ENCODE measurements around the gene NTN1. TPM values are rescaled to one million over a fixed set of nuclear protein-coding genes. Genes with fewer than 3 reads are reported as not detected.

Gene NTN1
- total RNA-seq, 1 experiment from 2014 or later: 14.5 TPM

GRCh38 chr17:9237053-9237410 lies 215.7 kb downstream of the NTN1 start:
- ChIA-PET POLR2A (no interaction called here), CTCF (interaction anchor here (0.6 kb wide), 1 partner anchor 57 kb away, joined by 6 read pairs; no protein-coding TSS in a partner anchor)
- H3K27me3 ChIP-seq (ENCODE audit: control insufficient read depth, insufficient read depth, low read length): no peaks in the 10 kb centered on the region
- no peaks in the 10 kb centered on the region for H3K9me3 ChIP-seq (ENCODE audit: control insufficient read depth, insufficient read depth, low read depth, low read length)
- intact Hi-C loops (cut with micrococcal nuclease; ENCODE audit: unreplicated experiment): no loop called here
- peaks cover 10% of the 10 kb centered on the region for H3K4me1 ChIP-seq (ENCODE audit: control insufficient read depth, insufficient read depth, low read length)
- TF ChIP-seq TCF7L2 (IDR thresholded peaks at IDR 0.05; ENCODE audit: low read depth, low read length) (no peak), POLR2AphosphoS5 (IDR thresholded peaks at IDR 0.05; ENCODE audit: low read depth, low read length) (no peak), SIN3A (IDR thresholded peaks at IDR 0.05; ENCODE audit: borderline replicate concordance, insufficient read depth, low read depth, low read length) (no peak)
- TF ChIP-seq, protein P1, sequence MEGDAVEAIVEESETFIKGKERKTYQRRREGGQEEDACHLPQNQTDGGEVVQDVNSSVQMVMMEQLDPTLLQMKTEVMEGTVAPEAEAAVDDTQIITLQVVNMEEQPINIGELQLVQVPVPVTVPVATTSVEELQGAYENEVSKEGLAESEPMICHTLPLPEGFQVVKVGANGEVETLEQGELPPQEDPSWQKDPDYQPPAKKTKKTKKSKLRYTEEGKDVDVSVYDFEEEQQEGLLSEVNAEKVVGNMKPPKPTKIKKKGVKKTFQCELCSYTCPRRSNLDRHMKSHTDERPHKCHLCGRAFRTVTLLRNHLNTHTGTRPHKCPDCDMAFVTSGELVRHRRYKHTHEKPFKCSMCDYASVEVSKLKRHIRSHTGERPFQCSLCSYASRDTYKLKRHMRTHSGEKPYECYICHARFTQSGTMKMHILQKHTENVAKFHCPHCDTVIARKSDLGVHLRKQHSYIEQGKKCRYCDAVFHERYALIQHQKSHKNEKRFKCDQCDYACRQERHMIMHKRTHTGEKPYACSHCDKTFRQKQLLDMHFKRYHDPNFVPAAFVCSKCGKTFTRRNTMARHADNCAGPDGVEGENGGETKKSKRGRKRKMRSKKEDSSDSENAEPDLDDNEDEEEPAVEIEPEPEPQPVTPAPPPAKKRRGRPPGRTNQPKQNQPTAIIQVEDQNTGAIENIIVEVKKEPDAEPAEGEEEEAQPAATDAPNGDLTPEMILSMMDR (IDR thresholded peaks at IDR 0.05): no peak
- TF ChIP-seq, protein P2, sequence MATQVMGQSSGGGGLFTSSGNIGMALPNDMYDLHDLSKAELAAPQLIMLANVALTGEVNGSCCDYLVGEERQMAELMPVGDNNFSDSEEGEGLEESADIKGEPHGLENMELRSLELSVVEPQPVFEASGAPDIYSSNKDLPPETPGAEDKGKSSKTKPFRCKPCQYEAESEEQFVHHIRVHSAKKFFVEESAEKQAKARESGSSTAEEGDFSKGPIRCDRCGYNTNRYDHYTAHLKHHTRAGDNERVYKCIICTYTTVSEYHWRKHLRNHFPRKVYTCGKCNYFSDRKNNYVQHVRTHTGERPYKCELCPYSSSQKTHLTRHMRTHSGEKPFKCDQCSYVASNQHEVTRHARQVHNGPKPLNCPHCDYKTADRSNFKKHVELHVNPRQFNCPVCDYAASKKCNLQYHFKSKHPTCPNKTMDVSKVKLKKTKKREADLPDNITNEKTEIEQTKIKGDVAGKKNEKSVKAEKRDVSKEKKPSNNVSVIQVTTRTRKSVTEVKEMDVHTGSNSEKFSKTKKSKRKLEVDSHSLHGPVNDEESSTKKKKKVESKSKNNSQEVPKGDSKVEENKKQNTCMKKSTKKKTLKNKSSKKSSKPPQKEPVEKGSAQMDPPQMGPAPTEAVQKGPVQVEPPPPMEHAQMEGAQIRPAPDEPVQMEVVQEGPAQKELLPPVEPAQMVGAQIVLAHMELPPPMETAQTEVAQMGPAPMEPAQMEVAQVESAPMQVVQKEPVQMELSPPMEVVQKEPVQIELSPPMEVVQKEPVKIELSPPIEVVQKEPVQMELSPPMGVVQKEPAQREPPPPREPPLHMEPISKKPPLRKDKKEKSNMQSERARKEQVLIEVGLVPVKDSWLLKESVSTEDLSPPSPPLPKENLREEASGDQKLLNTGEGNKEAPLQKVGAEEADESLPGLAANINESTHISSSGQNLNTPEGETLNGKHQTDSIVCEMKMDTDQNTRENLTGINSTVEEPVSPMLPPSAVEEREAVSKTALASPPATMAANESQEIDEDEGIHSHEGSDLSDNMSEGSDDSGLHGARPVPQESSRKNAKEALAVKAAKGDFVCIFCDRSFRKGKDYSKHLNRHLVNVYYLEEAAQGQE (IDR thresholded peaks at IDR 0.05; ENCODE audit: insufficient read depth in 1 of 2, low read depth in 2 of 2, low read length in 1 of 2): no peak
- in situ Hi-C loops (cut with HindIII; ENCODE audit: low pct_unique_long_range_greater_than_20kb, low sequenced_read_pairs): no loop called here
- no peaks in the 10 kb centered on the region for H3K36me3 ChIP-seq (ENCODE audit: control insufficient read depth, insufficient read depth, low read length)
- no peak for ATAC-seq
- H3K4me3 ChIP-seq (ENCODE audit: low read depth in 2 of 2, low read length in 2 of 2): no peak overlapping the region
- H3K27ac ChIP-seq (ENCODE audit: low read length): no peak overlapping the region
- DNase-seq (ENCODE audit: low read depth, low spot score): no peak
- BruUV-seq (replicated peaks): no TSS peak

- H3K27ac ChIP-seq (ENCODE audit: low read length): no peak overlapping the region
- H3K4me3 ChIP-seq (ENCODE audit: low read depth in 2 of 2, low read length in 2 of 2): no peak overlapping the region
- H3K9me3 ChIP-seq (ENCODE audit: control insufficient read depth, insufficient read depth, low read depth, low read length): no peaks in the 10 kb centered on the region
- in situ Hi-C loops (cut with HindIII; ENCODE audit: low pct_unique_long_range_greater_than_20kb, low sequenced_read_pairs): no loop called here
- peaks cover 10% of the 10 kb centered on the region for H3K4me1 ChIP-seq (ENCODE audit: control insufficient read depth, insufficient read depth, low read length)
- H3K36me3 ChIP-seq (ENCODE audit: control insufficient read depth, insufficient read depth, low read length): no peaks in the 10 kb centered on the region
- intact Hi-C loops (cut with micrococcal nuclease; ENCODE audit: unreplicated experiment): no loop called here
- H3K27me3 ChIP-seq (ENCODE audit: control insufficient read depth, insufficient read depth, low read length): no peaks in the 10 kb centered on the region
- no TSS peak for BruUV-seq (replicated peaks)
- CTCF ChIA-PET: no interaction called here
- ATAC-seq (no peak), DNase-seq (ENCODE audit: low read depth, low spot score) (no peak)
- TF ChIP-seq, protein P2 (IDR thresholded peaks at IDR 0.05; ENCODE audit: insufficient read depth in 1 of 2, low read depth in 2 of 2, low read length in 1 of 2): no peak
- TF ChIP-seq POLR2AphosphoS5 (IDR thresholded peaks at IDR 0.05; ENCODE audit: low read depth, low read length): no peak
- TF ChIP-seq, protein P1 (IDR thresholded peaks at IDR 0.05): no peak
- TF ChIP-seq SIN3A (IDR thresholded peaks at IDR 0.05; ENCODE audit: borderline replicate concordance, insufficient read depth, low read depth, low read length): no peak
- no peak for TF ChIP-seq TCF7L2 (IDR thresholded peaks at IDR 0.05; ENCODE audit: low read depth, low read length)
- POLR2A ChIA-PET: no interaction called here
Measured at GRCh38 chr17:9237661-9238301, 216.5 kb downstream of the NTN1 start.
